IgD-negative memory B cell (primary cell): ENCODE results near the gene DTD1. TPM values are rescaled to one million over a fixed set of nuclear protein-coding genes. Genes with fewer than 3 reads are reported as not detected.

Source experiments
- H3K27ac Mint-ChIP-seq, 3 donors: one replicate each; pipeline ENCODE4 v1.8.0; 2020 to 2022; ENCODE audit warnings: mild to moderate bottlenecking in 3 of 3, mixed read lengths in 3 of 3, moderate library complexity in 1 of 3
- H3K27me3 Mint-ChIP-seq: one replicate; pipeline ENCODE4 v1.8.0; 2021; ENCODE audit warnings: mixed read lengths
- H3K36me3 Mint-ChIP-seq: one replicate; pipeline ENCODE4 v1.8.0; 2020; ENCODE audit warnings: mild to moderate bottlenecking, mixed read lengths
- H3K4me1 Mint-ChIP-seq, 3 donors: one replicate each; pipeline ENCODE4 v1.8.0; 2020 to 2022; ENCODE audit warnings: mixed read lengths in 3 of 3, mild to moderate bottlenecking in 1 of 3
- H3K4me3 Mint-ChIP-seq, 4 donors: one replicate each; pipeline ENCODE4 v1.8.0; 2020 to 2022; ENCODE audit warnings: mild to moderate bottlenecking in 4 of 4, mixed read lengths in 4 of 4, moderate library complexity in 3 of 4
- H3K9me3 Mint-ChIP-seq, 3 donors: one replicate each; pipeline ENCODE4 v1.8.0; 2020 to 2021; ENCODE audit warnings: mixed read lengths in 3 of 3, mild to moderate bottlenecking in 1 of 3
- polyA plus RNA-seq: library from polyadenylated mRNA; unstranded; fragments of 300-500 nt; fragmentation: Illumina TruSeq; gene quantifications from one replicate; pipeline ENCODE4 v1.2.3, GENCODE V29; 2021

DTD1 gene
- polyA plus RNA-seq, 1 donor from 2014 or later = 51.9 TPM

GRCh38 chr20:18724077-18724476 is 136.2 kb downstream of the DTD1 start:
- no peak overlapping the region for H3K4me3 Mint-ChIP-seq
- H3K4me1 Mint-ChIP-seq = peaks cover 21 to 28% (median 27%) of the 10 kb centered on the region in 3 donors
- H3K36me3 Mint-ChIP-seq = peaks cover 8% of the 10 kb centered on the region
- no peak overlapping the region for H3K27ac Mint-ChIP-seq
- H3K27me3 Mint-ChIP-seq = no peaks in the 10 kb centered on the region
- H3K9me3 Mint-ChIP-seq = peaks cover 0 to 4% (median 0%) of the 10 kb centered on the region in 3 donors

DNA sequence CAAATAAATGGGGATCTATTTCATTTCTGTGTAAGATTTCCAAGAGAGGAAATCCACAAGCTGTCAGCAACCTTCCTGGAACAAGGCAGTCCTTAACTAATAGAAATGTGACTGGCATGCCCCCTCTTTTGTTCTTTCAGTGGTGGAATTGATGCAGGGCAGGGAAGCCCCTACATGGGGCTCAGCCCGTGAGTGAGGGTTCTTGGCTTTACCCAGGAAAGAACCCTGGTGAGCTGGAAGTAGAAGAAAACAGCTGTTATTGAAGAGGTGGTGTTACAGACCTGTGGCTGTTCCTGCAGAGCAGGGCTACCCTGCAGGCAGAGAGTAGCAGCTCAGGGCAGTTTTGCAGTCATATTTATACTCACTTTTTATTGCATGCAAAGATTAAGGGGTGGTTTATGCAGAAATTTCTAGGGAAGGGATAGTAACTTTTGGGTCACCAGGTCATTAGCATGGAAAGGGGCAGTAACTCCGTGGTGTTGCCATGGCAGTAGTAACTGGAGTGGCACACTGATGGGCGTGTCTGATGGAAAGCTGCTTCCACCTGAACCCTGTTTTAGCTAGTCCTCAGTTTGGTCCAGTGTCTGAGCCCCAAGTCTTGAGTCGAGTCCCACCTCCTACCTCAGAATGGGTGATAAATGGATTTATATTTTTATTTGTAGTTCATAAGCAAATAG is 137.1 kb downstream of the DTD1 start:
- Mint-ChIP-seq H3K9me3 (peaks cover 0 to 4% (median 0%) of the 10 kb centered on the region in 3 donors), H3K27ac (no peak overlapping the region), H3K27me3 (no peaks in the 10 kb centered on the region), H3K36me3 (peaks cover 6% of the 10 kb centered on the region), H3K4me1 (peaks cover 25 to 34% (median 34%) of the 10 kb centered on the region in 3 donors), H3K4me3 (no peak overlapping the region)

GRCh38 chr20:18727032-18727508 is 139.2 kb downstream of the DTD1 start:
- H3K4me1 Mint-ChIP-seq = peaks cover 26 to 38% (median 37%) of the 10 kb centered on the region in 3 donors
- no peaks in the 10 kb centered on the region for H3K9me3 Mint-ChIP-seq
- peak overlapping the region; percentile 29 to 80 (median 72) for H3K27ac Mint-ChIP-seq
- peak overlapping the region in 1 of 4 donors; percentile 94 for H3K4me3 Mint-ChIP-seq
- no peaks in the 10 kb centered on the region for H3K27me3 Mint-ChIP-seq
- H3K36me3 Mint-ChIP-seq = peaks cover 4% of the 10 kb centered on the region

- Mint-ChIP-seq H3K36me3 (peaks cover 4% of the 10 kb centered on the region), H3K4me1 (peaks cover 26 to 37% (median 35%) of the 10 kb centered on the region in 3 donors), H3K27ac (peak overlapping the region; percentile 18 to 87 (median 23)), H3K9me3 (no peaks in the 10 kb centered on the region), H3K4me3 (peak overlapping the region in 3 of 4 donors; percentile 36 to 92 (median 86)), H3K27me3 (no peaks in the 10 kb centered on the region)
Measured at GRCh38 chr20:18728165-18728869, 140.5 kb downstream of the DTD1 start.

DNA sequence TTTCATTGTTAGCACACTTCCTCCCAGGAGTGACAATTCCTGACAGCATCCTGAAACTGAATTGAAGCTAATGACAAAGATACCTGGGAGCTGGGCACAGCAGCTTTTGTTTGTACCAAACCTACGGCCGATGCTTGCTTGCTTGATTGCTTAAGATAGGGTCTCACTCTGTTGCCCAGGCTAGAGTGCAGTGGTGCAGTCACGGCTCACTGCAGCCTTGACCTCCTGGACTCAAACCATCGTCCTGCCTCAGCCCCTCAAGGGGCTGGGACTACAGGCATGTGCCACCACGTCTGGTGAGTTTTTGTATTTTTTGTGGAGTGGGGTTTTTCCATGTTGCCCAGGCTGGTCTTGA is 141.0 kb downstream of the DTD1 start:
- peaks cover 4% of the 10 kb centered on the region for H3K36me3 Mint-ChIP-seq
- H3K27ac Mint-ChIP-seq = peak overlapping the region; percentile 23 to 87 (median 48)

DNA sequence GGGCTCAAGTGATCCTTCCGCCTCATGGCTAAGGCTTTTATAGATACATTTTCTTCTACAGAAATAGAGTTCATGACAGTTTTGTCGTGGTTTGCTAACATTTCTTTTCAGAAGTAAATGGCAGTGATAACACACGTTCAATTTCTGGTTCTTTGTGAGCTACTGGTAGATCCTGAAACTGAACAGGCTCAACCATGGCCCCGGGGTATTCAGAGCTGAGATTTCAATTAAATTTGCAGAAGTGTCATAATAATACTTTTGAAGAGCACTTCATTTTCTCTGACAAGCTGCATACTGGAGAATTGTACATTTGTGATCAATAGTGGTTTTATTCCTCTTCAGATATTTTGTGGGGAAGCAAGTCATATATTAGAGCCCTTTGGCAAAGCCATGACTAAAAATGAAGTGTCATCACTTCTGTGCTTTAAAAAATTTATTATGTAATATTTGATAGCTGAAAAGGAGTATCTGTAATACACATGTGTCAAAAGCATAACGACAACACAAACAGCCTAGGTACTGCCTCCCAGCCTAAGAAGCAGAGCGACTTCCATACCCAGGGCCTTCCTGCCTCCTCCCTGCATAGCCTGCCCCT is 141.5 kb downstream of the DTD1 start:
- peaks cover 28 to 37% (median 35%) of the 10 kb centered on the region in 3 donors for H3K4me1 Mint-ChIP-seq
- no peaks in the 10 kb centered on the region for H3K9me3 Mint-ChIP-seq
- H3K36me3 Mint-ChIP-seq = peaks cover 4% of the 10 kb centered on the region
- H3K27me3 Mint-ChIP-seq = no peaks in the 10 kb centered on the region
- H3K27ac Mint-ChIP-seq = peak overlapping the region; percentile 23 to 87 (median 48)
- H3K4me3 Mint-ChIP-seq = peak overlapping the region in 2 of 4 donors; percentile 86 to 92

More for the DNA sequence above, 141.0 kb downstream of the DTD1 start:
- H3K4me1 Mint-ChIP-seq = peaks cover 26 to 37% (median 35%) of the 10 kb centered on the region in 3 donors
- no peaks in the 10 kb centered on the region for H3K9me3 Mint-ChIP-seq
- peak overlapping the region in 3 of 4 donors; percentile 36 to 92 (median 86) for H3K4me3 Mint-ChIP-seq
- no peaks in the 10 kb centered on the region for H3K27me3 Mint-ChIP-seq

DNA sequence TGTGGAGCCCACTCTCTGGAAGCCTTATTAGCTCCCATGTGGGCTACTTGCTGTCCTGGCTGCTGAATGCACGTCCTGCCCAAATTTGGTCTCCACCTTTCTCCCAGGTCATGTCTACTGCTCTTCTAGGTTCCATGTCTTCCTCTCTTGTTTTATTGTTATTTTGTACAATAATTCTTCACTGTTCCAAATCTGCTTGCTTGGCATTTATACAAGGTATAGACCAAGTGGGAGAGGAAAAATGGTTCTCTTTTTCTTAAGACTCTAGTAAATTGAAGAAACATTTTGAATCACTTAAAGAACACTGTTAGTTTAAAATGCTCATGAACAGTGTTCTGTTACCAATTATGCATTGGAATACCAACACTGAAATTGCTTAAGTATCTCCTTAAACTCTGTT is 144.1 kb downstream of the DTD1 start:
- H3K27me3 Mint-ChIP-seq = no peaks in the 10 kb centered on the region
- no peak overlapping the region for H3K27ac Mint-ChIP-seq
- H3K4me1 Mint-ChIP-seq = peaks cover 25 to 34% (median 26%) of the 10 kb centered on the region in 3 donors

DNA sequence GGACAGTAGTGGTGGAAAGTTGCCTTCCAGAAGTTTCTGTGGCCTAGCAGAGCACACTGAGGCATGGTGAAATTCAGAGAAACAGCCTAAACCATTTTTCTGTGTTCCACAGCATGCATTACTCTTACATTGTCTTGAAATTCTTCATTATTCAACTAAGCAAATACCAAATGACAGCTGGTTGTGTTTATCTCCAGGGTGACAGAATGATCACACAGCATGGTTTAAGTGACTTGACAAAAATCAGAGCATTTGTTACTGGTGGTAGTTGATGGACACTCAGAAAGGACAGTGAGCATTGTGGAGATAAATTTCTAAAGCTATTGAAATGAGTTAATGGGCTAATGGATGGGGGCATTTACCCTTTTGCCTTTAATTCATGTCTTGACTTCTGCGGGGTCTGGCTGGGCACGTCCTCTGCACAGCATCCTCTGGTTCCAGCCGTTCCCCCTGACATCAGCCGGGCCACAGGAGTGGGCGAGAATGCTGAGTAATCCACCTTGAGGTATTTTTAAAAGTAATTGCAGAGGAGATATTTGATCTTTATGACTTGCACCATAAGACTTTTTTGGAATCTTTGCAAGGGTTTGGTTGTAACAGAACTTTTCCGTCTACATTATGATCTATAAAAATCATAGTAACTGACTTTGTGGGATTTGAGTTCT is 146.8 kb downstream of the DTD1 start:
- no peak overlapping the region for H3K27ac Mint-ChIP-seq
- H3K36me3 Mint-ChIP-seq = peaks cover 11% of the 10 kb centered on the region
- peaks cover 5 to 13% (median 10%) of the 10 kb centered on the region in 3 donors for H3K4me1 Mint-ChIP-seq
- no peaks in the 10 kb centered on the region for H3K9me3 Mint-ChIP-seq
- no peak overlapping the region for H3K4me3 Mint-ChIP-seq
- no peaks in the 10 kb centered on the region for H3K27me3 Mint-ChIP-seq

More for the DNA sequence above, 144.1 kb downstream of the DTD1 start:
- Mint-ChIP-seq H3K9me3 (no peaks in the 10 kb centered on the region), H3K36me3 (peaks cover 11% of the 10 kb centered on the region), H3K4me3 (no peak overlapping the region)

DNA sequence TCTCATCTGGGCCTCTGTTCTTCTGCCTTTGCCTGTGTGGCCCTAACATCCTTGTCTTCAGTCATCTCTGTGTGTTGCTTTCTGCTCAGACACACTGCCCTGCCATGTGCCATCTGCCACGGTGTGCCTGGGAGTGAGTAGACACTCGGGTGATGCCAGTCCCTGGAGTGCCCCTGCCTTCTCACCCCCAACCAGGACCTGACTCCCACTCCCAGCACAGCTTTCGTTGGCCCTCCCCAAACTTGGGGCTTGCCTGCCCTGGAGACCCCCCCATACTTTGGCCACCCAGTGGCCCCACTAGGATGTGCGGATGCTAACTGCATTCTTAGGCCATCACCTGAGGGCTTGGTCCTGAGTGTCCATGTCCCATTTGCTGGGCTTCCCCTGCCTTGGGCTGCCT is 149.3 kb downstream of the DTD1 start:
- H3K27ac Mint-ChIP-seq = peak overlapping the region in 1 of 3 donors; percentile 90

GRCh38 chr20:18738055-18738454 is 150.2 kb downstream of the DTD1 start:
- Mint-ChIP-seq H3K27me3 (no peaks in the 10 kb centered on the region), H3K27ac (peak overlapping the region in 1 of 3 donors; percentile 90), H3K36me3 (peaks cover 7% of the 10 kb centered on the region), H3K9me3 (no peaks in the 10 kb centered on the region), H3K4me1 (peaks cover 0 to 7% (median 6%) of the 10 kb centered on the region in 3 donors), H3K4me3 (peak overlapping the region in 1 of 4 donors; percentile 18)

More for the DNA sequence above, 149.3 kb downstream of the DTD1 start:
- Mint-ChIP-seq H3K27me3 (no peaks in the 10 kb centered on the region), H3K4me3 (no peak overlapping the region), H3K4me1 (peaks cover 0 to 7% (median 6%) of the 10 kb centered on the region in 3 donors), H3K36me3 (peaks cover 7% of the 10 kb centered on the region), H3K9me3 (no peaks in the 10 kb centered on the region)

DNA sequence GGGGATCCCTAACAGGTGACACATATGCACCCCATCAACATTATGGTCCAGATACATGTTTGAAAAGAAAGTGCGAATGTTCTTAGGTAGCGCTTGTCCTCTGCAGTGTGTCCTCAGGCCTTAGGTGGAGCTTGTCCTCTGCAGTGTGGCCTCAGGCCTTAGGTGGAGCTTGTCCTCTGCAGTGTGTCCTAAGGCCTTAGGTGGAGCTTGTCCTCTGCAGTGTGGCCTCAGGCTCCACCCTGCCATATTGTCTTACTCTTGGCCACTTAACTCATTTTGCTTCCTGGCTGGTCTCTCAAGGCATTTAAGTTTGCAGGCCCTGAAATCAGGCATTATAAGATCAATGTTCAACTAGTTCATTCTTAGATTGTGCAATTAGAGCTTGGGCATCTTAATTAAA is 151.0 kb downstream of the DTD1 start:
- Mint-ChIP-seq H3K4me1 (peaks cover 0 to 7% (median 6%) of the 10 kb centered on the region in 3 donors), H3K9me3 (no peaks in the 10 kb centered on the region), H3K4me3 (no peak overlapping the region), H3K27ac (no peak overlapping the region), H3K36me3 (peaks cover 9% of the 10 kb centered on the region), H3K27me3 (no peaks in the 10 kb centered on the region)

- Mint-ChIP-seq H3K9me3 (no peaks in the 10 kb centered on the region), H3K27ac (no peak overlapping the region), H3K4me3 (no peak overlapping the region), H3K27me3 (no peaks in the 10 kb centered on the region), H3K36me3 (peaks cover 5% of the 10 kb centered on the region), H3K4me1 (peaks cover 0 to 7% (median 4%) of the 10 kb centered on the region in 3 donors)
Measured at GRCh38 chr20:18739751-18740166, 151.9 kb downstream of the DTD1 start.

DNA sequence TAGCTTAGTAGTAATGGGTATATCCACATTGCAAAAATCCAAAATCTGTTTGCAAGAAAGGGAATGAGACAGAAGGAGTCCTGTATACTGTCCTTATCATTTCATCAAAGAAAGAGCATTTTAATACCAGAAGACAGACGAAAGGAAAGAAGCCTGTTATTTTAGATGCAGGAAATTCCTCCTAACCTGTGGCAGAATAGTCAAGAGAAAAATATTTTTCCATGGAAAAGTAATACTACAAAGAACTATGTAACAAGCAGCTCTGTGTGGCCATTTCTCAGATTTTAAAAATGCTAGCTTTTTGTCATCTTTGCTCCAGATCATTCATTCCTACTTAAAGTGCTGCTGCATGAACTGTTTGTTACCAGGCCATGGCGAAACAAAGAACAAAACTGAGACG is 152.9 kb downstream of the DTD1 start:
- Mint-ChIP-seq H3K36me3 (peaks cover 5% of the 10 kb centered on the region), H3K4me1 (peaks cover 0 to 5% (median 4%) of the 10 kb centered on the region in 3 donors), H3K27ac (peak overlapping the region in 1 of 3 donors; percentile 37), H3K9me3 (no peaks in the 10 kb centered on the region), H3K4me3 (no peak overlapping the region), H3K27me3 (no peaks in the 10 kb centered on the region)

GRCh38 chr20:18742841-18743240 is 155.0 kb downstream of the DTD1 start:
- no peak overlapping the region for H3K27ac Mint-ChIP-seq
- no peaks in the 10 kb centered on the region for H3K9me3 Mint-ChIP-seq
- no peak overlapping the region for H3K4me3 Mint-ChIP-seq
- H3K36me3 Mint-ChIP-seq = peaks cover 8% of the 10 kb centered on the region
- no peaks in the 10 kb centered on the region for H3K27me3 Mint-ChIP-seq
- H3K4me1 Mint-ChIP-seq = peaks cover 0 to 4% (median 3%) of the 10 kb centered on the region in 3 donors
